ENCODE data around the gene KCNA2.

KCNA2 gene

DNA sequence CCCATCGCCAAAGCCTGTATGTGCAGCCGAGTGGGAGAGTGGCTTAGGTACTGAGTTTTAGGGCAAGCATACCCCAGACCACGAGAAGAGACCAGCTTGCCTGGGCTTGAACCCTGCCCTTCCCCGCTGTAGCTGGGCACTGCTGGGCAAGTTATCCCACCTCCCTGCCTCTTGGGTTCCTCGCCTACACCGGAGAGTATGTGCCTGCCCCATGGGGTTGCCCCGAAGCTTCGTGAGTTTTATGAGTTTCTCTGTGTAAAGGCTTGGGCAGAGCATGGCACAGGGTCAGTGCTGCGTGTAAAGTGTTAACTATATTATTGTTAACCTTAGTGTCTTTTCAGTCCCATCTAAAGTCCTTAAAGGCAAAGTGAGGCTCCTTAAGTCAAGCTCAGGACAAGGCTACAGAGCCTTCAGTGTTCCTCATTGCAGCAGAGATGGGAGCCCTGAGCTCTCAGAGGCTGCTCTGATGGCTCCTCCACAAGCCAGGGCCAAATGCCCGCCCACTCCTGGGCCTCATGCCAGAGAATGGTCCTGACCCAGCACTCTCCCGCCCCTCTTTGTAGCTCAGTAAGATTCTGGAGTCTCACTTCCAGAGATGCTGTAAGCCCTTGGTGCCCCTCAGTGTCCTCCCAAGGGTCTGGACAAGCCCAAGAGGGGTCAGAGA is 50.2 kb downstream of the KCNA2 start:
- Histone ChIP-seq H3K4me3 (ENCODE audit: low read depth in 1 of 2, low read length in 1 of 2) (no peak overlapping the region), H3K27me3 (peaks cover 90% of the 10 kb centered on the region)

DNA sequence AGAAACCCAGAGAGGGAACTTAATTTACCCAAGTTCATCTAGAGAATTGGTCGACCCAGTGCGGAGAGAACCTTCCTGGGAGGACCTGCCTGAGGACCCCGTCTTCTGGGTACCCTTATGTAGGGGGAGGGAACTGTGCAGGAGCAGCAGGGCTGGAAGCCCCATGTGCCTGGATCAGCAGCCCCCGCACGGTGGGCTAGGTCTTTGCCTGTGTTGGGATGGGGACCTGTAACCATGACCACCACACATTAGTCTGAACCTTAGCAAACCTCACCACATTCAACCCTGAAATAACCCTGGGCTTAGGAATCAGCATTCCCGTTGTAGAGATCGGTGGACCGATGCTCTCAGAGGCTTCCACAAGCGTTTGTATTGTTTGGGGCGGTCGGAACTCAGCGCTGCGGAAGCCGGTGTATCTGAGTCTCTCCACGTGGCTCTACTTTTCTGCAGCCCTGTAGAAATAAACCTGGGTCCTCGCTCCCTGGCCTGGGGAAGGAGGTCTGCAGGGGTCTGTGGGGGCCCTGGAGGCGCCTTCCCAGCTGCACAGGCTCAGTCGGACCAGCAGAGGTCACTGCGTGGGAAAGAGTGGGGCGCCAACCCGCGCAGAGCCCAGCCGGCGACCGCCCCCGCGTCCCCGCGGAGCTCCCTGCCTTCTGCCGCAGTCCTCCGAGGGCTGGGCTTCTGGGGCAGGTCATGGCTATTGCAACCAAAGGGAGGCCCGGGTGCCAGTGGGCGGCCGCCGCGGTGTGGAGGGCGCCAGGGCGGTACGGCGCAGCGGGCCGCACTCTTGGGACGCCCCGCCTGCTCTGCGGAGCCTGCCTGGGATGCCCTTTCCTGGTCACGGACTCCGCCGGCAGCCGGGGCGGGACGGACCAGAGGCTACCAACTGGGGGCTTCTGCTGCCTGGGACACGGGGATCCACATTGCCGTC is 51.0 kb downstream of the KCNA2 start:
- peaks cover 95% of the 10 kb centered on the region for H3K27me3 ChIP-seq

More for the DNA sequence above, 50.2 kb downstream of the KCNA2 start:
- Histone ChIP-seq H3K9me3 (no peaks in the 10 kb centered on the region), H3K36me3 (no peaks in the 10 kb centered on the region), H3K27ac (no peak overlapping the region), H3K4me1 (ENCODE audit: control insufficient read depth in 1 of 2, insufficient read depth in 1 of 2, low read depth in 1 of 2, low read length in 1 of 2) (no peaks in the 10 kb centered on the region)
- TF ChIP-seq, protein P1, sequence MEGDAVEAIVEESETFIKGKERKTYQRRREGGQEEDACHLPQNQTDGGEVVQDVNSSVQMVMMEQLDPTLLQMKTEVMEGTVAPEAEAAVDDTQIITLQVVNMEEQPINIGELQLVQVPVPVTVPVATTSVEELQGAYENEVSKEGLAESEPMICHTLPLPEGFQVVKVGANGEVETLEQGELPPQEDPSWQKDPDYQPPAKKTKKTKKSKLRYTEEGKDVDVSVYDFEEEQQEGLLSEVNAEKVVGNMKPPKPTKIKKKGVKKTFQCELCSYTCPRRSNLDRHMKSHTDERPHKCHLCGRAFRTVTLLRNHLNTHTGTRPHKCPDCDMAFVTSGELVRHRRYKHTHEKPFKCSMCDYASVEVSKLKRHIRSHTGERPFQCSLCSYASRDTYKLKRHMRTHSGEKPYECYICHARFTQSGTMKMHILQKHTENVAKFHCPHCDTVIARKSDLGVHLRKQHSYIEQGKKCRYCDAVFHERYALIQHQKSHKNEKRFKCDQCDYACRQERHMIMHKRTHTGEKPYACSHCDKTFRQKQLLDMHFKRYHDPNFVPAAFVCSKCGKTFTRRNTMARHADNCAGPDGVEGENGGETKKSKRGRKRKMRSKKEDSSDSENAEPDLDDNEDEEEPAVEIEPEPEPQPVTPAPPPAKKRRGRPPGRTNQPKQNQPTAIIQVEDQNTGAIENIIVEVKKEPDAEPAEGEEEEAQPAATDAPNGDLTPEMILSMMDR (IDR thresholded peaks at IDR 0.05) = no peak

DNA sequence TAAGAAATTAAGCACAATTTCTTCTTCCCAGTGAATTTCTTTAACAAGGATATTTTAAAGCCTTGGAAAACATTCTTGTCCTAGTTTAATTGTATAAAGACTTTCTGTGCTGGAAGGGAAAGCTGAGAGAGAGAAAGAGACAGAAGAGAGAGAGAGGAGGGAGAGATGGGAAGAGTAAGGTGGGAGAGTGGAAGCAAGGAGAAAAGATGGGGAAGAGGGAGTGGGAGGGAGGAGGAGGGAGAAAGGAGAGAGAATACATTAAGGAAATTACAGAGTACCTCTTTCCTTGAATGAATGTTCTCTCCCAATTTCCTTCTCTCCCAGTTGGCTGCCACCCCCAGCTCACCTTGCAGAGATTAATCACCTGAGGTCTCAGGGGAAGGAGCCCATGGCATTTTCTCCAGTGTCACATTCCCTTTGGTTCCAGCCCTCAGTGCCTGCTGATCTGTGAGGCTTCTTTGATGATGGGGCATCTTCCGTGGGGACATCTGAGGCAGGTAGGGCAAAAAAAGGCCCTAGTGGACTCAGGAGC is 54.8 kb downstream of the KCNA2 start:
- Histone ChIP-seq H3K4me3 (ENCODE audit: low read depth in 1 of 2, low read length in 1 of 2) (no peak overlapping the region), H3K27me3 (peaks cover 61% of the 10 kb centered on the region), H3K36me3 (no peaks in the 10 kb centered on the region), H3K27ac (no peak overlapping the region), H3K4me1 (ENCODE audit: control insufficient read depth in 1 of 2, insufficient read depth in 1 of 2, low read depth in 1 of 2, low read length in 1 of 2) (no peaks in the 10 kb centered on the region), H3K9me3 (no peaks in the 10 kb centered on the region)
- TF ChIP-seq, protein P1 (IDR thresholded peaks at IDR 0.05) = no peak

More for the DNA sequence above, 51.0 kb downstream of the KCNA2 start:
- no peaks in the 10 kb centered on the region for H3K4me1 ChIP-seq (ENCODE audit: control insufficient read depth in 1 of 2, insufficient read depth in 1 of 2, low read depth in 1 of 2, low read length in 1 of 2)
- no peak overlapping the region for H3K4me3 ChIP-seq (ENCODE audit: low read depth in 1 of 2, low read length in 1 of 2)
- no peak overlapping the region for H3K27ac ChIP-seq
- TF ChIP-seq, protein P1 (IDR thresholded peaks at IDR 0.05) = no peak
- no peaks in the 10 kb centered on the region for H3K36me3 ChIP-seq
- H3K9me3 ChIP-seq = no peaks in the 10 kb centered on the region

DNA sequence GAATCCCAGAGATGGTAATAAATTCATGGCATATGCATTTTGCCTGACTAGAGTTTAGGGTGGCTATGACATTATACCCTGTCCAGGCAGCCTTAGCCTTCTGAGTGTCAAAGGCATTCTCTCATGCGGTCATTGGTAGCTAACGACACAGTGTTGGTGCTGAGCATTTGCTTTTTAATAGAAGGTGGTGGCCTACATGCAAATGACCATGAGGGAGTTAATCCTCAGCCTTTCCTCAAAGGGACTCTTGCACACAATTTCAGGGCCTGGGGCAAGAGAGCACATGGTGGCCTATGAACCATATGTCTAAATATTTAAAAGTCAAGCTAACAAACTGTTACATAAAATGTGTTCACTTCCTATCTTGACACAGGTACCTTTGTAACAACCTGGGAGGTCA is 56.3 kb downstream of the KCNA2 start:
- Histone ChIP-seq H3K27me3 (peaks cover 46% of the 10 kb centered on the region), H3K9me3 (no peaks in the 10 kb centered on the region), H3K4me3 (ENCODE audit: low read depth in 1 of 2, low read length in 1 of 2) (no peak overlapping the region), H3K27ac (no peak overlapping the region), H3K36me3 (no peaks in the 10 kb centered on the region), H3K4me1 (ENCODE audit: control insufficient read depth in 1 of 2, insufficient read depth in 1 of 2, low read depth in 1 of 2, low read length in 1 of 2) (no peaks in the 10 kb centered on the region)
- TF ChIP-seq, protein P1 (IDR thresholded peaks at IDR 0.05) = no peak

DNA sequence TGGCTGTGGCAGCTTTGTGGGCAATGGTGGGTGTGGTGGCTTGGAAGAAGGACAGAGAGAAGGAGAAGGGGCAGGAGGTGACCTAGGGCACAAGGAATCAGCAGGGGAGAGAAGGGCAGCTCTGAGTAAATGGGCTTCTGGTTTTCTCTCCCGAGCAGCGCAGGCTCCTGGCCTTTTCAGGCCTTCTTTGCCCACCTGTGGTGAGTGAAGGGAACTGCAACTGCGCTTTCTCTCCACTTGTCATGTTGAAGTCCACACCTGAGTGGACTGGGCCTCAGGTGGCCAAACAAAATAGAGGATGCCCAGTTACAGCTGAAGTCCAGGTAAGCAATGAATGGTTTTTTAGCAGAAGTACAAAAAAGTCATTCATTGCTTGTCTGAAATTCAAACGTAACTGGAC is 57.8 kb downstream of the KCNA2 start:
- H3K4me1 ChIP-seq (ENCODE audit: control insufficient read depth in 1 of 2, insufficient read depth in 1 of 2, low read depth in 1 of 2, low read length in 1 of 2) = no peaks in the 10 kb centered on the region
- TF ChIP-seq, protein P1 (IDR thresholded peaks at IDR 0.05) = no peak
- no peaks in the 10 kb centered on the region for H3K9me3 ChIP-seq
- no peak overlapping the region for H3K4me3 ChIP-seq (ENCODE audit: low read depth in 1 of 2, low read length in 1 of 2)
- no peak overlapping the region for H3K27ac ChIP-seq
- H3K27me3 ChIP-seq = peaks cover 32% of the 10 kb centered on the region
- no peaks in the 10 kb centered on the region for H3K36me3 ChIP-seq
